Body of pancreas (tissue), 4 donors: Measurements from ENCODE around the gene TOR4A. TPM values are rescaled to one million over a fixed set of nuclear protein-coding genes. Genes with fewer than 3 reads are reported as not detected.

Source experiments
- ATAC-seq: fragments of 150-250 bp; one replicate; pipeline ENCODE4 v1.9.1; 2016
- DNase-seq, 4 donors: peaks; one replicate each; pipeline ENCODE4 v3.0.0-alpha.2; 2019
- H3K27ac ChIP-seq, 4 donors: fragments of 200-600 bp; sonication (generic); 1 replicate in 3 of 4; 2 replicates in 1 of 4; pipeline versions ENCODE4 v1.5.1 to v1.6.1; 2016 to 2019; ENCODE audit warnings: mild to moderate bottlenecking in 1 of 4, mixed read lengths in 1 of 4, moderate library complexity in 1 of 4
- H3K27me3 ChIP-seq, 2 donors: fragments of 200-600 bp; sonication (generic); one replicate each; pipeline ENCODE4 v1.6.0; 2016; ENCODE audit warnings: mild to moderate bottlenecking in 1 of 2
- H3K36me3 ChIP-seq, 2 donors: fragments of 200-600 bp; sonication (generic); replicated peaks in 1 of 2; 2 replicates each; pipeline ENCODE4 v1.5.1; 2016; ENCODE audit warnings: low read depth in 2 of 2; ENCODE audit not compliant: insufficient read depth in 1 of 2
- H3K4me1 ChIP-seq: fragments of 200-600 bp; sonication (generic); one replicate; pipeline ENCODE4 v1.6.0; 2016
- H3K4me3 ChIP-seq, 2 donors: fragments of 200-600 bp; sonication (generic); 1 replicate in 1 of 2; 2 replicates in 1 of 2; pipeline ENCODE4 v1.5.1; 2016 to 2019
- H3K9me3 ChIP-seq, 3 donors: fragments of 200-600 bp; sonication (generic); 1 replicate in 2 of 3; 2 replicates in 1 of 3; pipeline ENCODE4 v1.5.1; 2016
- CTCF ChIP-seq, 7 experiments: fragments of 450-650 bp in 4 of 7; fragments of 200-600 bp in 3 of 7; sonication (generic) in 3 of 7; IDR thresholded peaks; one replicate each; pipeline ENCODE4 v1.5.1; 2016 to 2019; ENCODE audit warnings: antibody characterized with exemption in 7 of 7
- POLR2A ChIP-seq, 3 donors: fragments of 450-650 bp; IDR thresholded peaks; one replicate each; pipeline ENCODE4 v1.6.1; 2016; ENCODE audit warnings: antibody characterized with exemption in 3 of 3, mild to moderate bottlenecking in 2 of 3
- WGBS, 2 donors: methylation state at CpG; one replicate each; pipeline ENCODE4 v1.1.5; 2017; 5-methylcytosine and 5-hydroxymethylcytosine counted together
- intact Hi-C: fragments of 100-400 bp; cut with DNase I; formaldehyde crosslinking; loops from one replicate; pipeline ENCODE4 v1.15.1; 2023
- total RNA-seq, 2 donors: library from RNA; depleted of rRNA; stranded (reverse); fragments of >200 nt; gene quantifications; one replicate each; pipeline ENCODE4 v1.1.0, GENCODE V29; 2016

Gene TOR4A
- 10 to 100 TPM in 1 of 2 donors, 1 to 10 TPM in 1; 9.9 to 12.2 TPM for total RNA-seq

DNA sequence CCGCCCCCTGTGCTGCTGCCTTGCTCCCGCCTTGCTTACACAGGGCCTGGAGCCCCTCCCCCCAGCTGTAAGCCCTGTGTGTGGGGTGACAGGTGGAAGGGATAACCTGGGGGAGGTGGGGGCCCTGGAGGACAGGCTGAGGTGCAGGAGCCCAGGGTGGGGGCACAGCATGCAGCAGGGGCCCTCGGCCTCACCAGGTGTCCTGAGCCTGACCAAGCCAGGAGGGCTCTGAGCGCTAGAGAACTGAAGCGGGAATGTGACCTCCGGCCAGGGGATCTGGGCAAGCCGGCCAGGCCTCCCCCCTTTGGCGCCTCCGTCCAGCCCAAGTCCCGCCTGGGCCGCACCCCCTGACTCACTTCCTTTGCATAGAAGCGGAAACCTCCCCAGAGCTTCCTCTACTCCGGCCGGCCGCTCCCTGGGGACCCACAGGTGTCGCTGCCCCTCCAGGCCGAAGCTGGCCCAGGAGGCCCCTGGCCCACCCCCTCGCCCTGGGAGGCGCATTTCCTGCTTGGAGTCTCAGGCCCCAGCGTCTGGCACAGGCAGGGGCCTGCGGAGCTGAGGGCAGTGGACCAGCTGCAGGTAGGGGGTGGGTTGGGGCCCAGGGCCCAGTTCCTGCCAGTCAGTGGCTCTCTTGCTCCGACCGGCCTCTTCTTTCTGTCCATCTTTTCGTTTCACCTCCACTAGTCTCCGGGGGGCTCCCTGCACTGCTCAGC, at the start of gene TOR4A:
TSS of gene TOR4A (plus strand) at position 398 of the 713 bp plus-strand sequence. CDS start 964 bp downstream, outside the sequence.
- intact Hi-C loops = no loop called here

DNA sequence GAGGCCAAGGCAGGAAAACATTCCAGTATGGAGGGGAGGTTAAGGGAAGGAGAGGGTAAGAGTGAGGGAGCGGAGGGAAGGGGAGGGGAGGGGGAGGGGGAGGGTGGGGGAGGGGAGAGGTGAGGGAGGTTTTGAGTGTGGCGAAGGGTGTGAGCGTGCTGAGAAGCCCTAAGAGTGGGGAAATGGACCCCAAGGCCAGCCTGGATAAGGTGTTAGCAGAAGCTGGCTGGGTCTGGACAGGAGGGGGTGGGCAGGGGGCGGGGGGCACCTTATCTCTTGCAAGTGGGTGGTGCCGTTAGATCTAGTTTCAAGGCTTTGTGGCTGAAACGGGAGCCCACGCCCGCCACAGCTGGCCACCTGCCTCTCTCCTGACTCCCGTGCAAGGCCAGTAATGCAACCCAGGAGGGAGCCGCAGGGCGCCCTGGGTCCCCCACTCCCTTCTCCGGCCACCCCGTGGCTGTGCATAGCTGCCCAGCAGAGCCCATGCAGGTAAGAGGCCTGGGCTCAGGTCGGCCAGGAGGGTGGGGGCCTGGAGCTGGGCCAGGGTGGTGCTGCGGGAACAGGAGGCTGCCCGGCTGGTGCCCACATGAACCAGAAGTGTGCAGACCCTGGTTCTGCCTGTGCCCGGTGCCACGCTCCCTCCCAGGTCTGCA, 49.5 kb upstream of the TOR4A start:
- no peak for ATAC-seq
- Histone ChIP-seq H3K27ac (peak overlapping the region in 3 of 4 donors; percentile 41 to 77 (median 76)), H3K4me1 (peaks cover 32% of the 10 kb centered on the region), H3K36me3 (no peaks in the 10 kb centered on the region), H3K4me3 (no peak overlapping the region), H3K27me3 (peaks cover 0 to 12% of the 10 kb centered on the region in 2 donors), H3K9me3 (no peaks in the 10 kb centered on the region)
- intact Hi-C loops = no loop called here
- 3 to 17% methylated on average over 7 to 16 of the region's 18 CpGs for WGBS, 2 donors
- TF ChIP-seq POLR2A (IDR thresholded peaks at IDR 0.05) (no peak), CTCF (IDR thresholded peaks at IDR 0.05) (no peak)
- no peak for DNase-seq

More for the DNA sequence above, at the start of gene TOR4A:
- Histone ChIP-seq H3K4me1 (peaks cover 36% of the 10 kb centered on the region), H3K9me3 (no peaks in the 10 kb centered on the region), H3K27me3 (no peaks in the 10 kb centered on the region), H3K36me3 (peaks cover 2% of the 10 kb centered on the region in 2 donors), H3K4me3 (no peak within 1 kb of the TSS), H3K27ac (peak within 1 kb of the TSS; percentile 74 to 92 (median 90))
- peak; percentile 61 to 83 (median 79) for DNase-seq
- ATAC-seq = peak; percentile 77
- TF ChIP-seq POLR2A (IDR thresholded peaks at IDR 0.05) (peak; percentile 33 to 71 (median 70)), CTCF (IDR thresholded peaks at IDR 0.05) (peak in 4 of 7 experiments; percentile 18 to 31 (median 26))
- WGBS, 2 donors = 45 to 52% methylated on average over 19 to 25 of the region's 25 CpGs

DNA sequence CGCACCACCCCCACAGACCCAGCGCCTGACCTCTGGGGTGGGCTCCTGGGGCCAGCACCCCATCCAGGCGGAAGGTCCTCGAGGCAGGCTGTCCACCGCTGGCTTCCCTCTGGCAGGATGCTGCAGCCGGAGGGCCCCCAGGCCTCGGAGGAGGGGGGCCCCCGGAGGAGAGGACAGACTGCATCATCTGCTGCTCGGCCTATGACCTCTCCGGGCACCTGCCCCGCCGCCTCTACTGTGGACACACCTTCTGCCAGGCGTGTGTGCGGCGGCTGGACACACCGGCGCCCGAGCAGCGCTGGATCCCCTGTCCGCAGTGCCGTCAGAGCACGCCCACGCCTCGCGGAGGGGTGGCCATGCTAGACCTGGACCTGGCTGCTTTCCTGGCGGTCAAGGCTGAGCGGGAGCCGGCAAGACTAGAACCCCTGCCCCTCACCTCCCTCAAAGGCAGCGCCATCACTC, 49.0 kb upstream of the TOR4A start:
- WGBS, 2 donors = 39% methylated on average over 26 of the region's 29 CpGs; no CpG with 5 or more reads in 1 of the 2 donors
- intact Hi-C loops = no loop called here
- H3K36me3 ChIP-seq = no peaks in the 10 kb centered on the region
- peaks cover 29% of the 10 kb centered on the region for H3K4me1 ChIP-seq
- ATAC-seq = no peak
- no peaks in the 10 kb centered on the region for H3K9me3 ChIP-seq
- TF ChIP-seq POLR2A (IDR thresholded peaks at IDR 0.05) (no peak), CTCF (IDR thresholded peaks at IDR 0.05) (no peak)
- no peak overlapping the region for H3K4me3 ChIP-seq
- peaks cover 0 to 16% of the 10 kb centered on the region in 2 donors for H3K27me3 ChIP-seq
- H3K27ac ChIP-seq = no peak overlapping the region
- DNase-seq = no peak

- Histone ChIP-seq H3K9me3 (no peaks in the 10 kb centered on the region), H3K27ac (no peak overlapping the region), H3K4me3 (no peak overlapping the region), H3K27me3 (peaks cover 0 to 18% of the 10 kb centered on the region in 2 donors), H3K4me1 (peaks cover 23% of the 10 kb centered on the region), H3K36me3 (no peaks in the 10 kb centered on the region)
- no peak for DNase-seq
- intact Hi-C loops = no loop called here
- TF ChIP-seq POLR2A (IDR thresholded peaks at IDR 0.05) = no peak
- TF ChIP-seq CTCF (IDR thresholded peaks at IDR 0.05) = no peak
- ATAC-seq = no peak
- 61 to 70% methylated on average over 21 to 26 of the region's 27 CpGs for WGBS, 2 donors
These were observed 48.3 kb upstream of the TOR4A start for GRCh38 chr9:137228968-137229896.
